ENCODE measurements around the gene SPSB4.

SPSB4 gene

DNA sequence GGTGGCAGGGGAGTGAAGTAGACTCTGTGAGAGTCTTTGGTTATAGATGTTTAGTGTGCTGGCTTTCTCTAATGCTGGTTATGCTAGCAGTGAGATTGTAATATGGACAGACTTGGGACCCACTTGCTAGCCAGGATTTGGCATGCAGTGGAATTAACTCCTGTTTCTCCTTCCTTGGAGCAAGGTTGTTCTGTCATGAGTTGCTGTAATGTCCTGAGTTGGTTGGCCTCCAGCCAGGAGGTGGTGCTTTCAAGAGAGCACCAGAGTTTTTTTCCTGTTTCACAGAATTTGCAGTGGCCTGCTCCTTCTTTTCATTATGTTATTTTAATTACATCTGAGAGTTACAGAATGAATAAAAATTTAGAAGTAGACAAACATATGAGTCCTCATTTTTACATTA, 92.4 kb downstream of the SPSB4 start:
- H3K4me3 ChIP-seq (ENCODE audit: low read depth, low read length): no peak overlapping the region
- no peaks in the 10 kb centered on the region for H3K9me3 ChIP-seq (ENCODE audit: control insufficient read depth, insufficient read depth, low read depth, low read length)
- CTCF ChIA-PET: no interaction called here
- POLR2A ChIA-PET: no interaction called here
- H3K27ac ChIP-seq (ENCODE audit: extremely low read depth, low read depth, low read length): no peak overlapping the region
- H3K36me3 ChIP-seq (ENCODE audit: control insufficient read depth in 2 of 2, insufficient read depth in 1 of 2, low read length in 2 of 2): no peaks in the 10 kb centered on the region
- no peaks in the 10 kb centered on the region for H3K4me1 ChIP-seq (ENCODE audit: control insufficient read depth, insufficient read depth, low read length)
- TF ChIP-seq, protein P1, sequence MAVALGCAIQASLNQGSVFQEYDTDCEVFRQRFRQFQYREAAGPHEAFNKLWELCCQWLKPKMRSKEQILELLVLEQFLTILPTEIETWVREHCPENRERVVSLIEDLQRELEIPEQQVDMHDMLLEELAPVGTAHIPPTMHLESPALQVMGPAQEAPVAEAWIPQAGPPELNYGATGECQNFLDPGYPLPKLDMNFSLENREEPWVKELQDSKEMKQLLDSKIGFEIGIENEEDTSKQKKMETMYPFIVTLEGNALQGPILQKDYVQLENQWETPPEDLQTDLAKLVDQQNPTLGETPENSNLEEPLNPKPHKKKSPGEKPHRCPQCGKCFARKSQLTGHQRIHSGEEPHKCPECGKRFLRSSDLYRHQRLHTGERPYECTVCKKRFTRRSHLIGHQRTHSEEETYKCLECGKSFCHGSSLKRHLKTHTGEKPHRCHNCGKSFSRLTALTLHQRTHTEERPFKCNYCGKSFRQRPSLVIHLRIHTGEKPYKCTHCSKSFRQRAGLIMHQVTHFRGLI (tag by site-specific recombination; IDR thresholded peaks at IDR 0.05): no peak
- TF ChIP-seq ZFHX2 (tag by site-specific recombination; conservative IDR thresholded peaks at IDR 0.05): no peak
- TF ChIP-seq ZNF202 (tag by site-specific recombination; IDR thresholded peaks at IDR 0.05; ENCODE audit: borderline replicate concordance): no peak
- no peak for TF ChIP-seq ZNF24 (tag by site-specific recombination; IDR thresholded peaks at IDR 0.05)
- TF ChIP-seq GLIS1 (tag by site-specific recombination; IDR thresholded peaks at IDR 0.05): no peak
- TF ChIP-seq ZNF791 (tag by site-specific recombination; IDR thresholded peaks at IDR 0.05): no peak
- TF ChIP-seq, protein P2, sequence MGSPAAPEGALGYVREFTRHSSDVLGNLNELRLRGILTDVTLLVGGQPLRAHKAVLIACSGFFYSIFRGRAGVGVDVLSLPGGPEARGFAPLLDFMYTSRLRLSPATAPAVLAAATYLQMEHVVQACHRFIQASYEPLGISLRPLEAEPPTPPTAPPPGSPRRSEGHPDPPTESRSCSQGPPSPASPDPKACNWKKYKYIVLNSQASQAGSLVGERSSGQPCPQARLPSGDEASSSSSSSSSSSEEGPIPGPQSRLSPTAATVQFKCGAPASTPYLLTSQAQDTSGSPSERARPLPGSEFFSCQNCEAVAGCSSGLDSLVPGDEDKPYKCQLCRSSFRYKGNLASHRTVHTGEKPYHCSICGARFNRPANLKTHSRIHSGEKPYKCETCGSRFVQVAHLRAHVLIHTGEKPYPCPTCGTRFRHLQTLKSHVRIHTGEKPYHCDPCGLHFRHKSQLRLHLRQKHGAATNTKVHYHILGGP (tag by site-specific recombination; IDR thresholded peaks at IDR 0.05): no peak
- TF ChIP-seq, protein P3, sequence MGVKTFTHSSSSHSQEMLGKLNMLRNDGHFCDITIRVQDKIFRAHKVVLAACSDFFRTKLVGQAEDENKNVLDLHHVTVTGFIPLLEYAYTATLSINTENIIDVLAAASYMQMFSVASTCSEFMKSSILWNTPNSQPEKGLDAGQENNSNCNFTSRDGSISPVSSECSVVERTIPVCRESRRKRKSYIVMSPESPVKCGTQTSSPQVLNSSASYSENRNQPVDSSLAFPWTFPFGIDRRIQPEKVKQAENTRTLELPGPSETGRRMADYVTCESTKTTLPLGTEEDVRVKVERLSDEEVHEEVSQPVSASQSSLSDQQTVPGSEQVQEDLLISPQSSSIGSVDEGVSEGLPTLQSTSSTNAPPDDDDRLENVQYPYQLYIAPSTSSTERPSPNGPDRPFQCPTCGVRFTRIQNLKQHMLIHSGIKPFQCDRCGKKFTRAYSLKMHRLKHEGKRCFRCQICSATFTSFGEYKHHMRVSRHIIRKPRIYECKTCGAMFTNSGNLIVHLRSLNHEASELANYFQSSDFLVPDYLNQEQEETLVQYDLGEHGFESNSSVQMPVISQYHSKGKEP (tag by site-specific recombination; IDR thresholded peaks at IDR 0.05): no peak
- TF ChIP-seq, protein P4, sequence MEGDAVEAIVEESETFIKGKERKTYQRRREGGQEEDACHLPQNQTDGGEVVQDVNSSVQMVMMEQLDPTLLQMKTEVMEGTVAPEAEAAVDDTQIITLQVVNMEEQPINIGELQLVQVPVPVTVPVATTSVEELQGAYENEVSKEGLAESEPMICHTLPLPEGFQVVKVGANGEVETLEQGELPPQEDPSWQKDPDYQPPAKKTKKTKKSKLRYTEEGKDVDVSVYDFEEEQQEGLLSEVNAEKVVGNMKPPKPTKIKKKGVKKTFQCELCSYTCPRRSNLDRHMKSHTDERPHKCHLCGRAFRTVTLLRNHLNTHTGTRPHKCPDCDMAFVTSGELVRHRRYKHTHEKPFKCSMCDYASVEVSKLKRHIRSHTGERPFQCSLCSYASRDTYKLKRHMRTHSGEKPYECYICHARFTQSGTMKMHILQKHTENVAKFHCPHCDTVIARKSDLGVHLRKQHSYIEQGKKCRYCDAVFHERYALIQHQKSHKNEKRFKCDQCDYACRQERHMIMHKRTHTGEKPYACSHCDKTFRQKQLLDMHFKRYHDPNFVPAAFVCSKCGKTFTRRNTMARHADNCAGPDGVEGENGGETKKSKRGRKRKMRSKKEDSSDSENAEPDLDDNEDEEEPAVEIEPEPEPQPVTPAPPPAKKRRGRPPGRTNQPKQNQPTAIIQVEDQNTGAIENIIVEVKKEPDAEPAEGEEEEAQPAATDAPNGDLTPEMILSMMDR (tag by site-specific recombination; IDR thresholded peaks at IDR 0.05): no peak
- no peak for TF ChIP-seq ZNF677 (tag by site-specific recombination; IDR thresholded peaks at IDR 0.05)
- TF ChIP-seq ZNF473 (tag by site-specific recombination; IDR thresholded peaks at IDR 0.05): no peak
- no peak for TF ChIP-seq ZNF223 (tag by site-specific recombination; IDR thresholded peaks at IDR 0.05)
- no peak for TF ChIP-seq KLF16 (tag by site-specific recombination; IDR thresholded peaks at IDR 0.05)
- no peak for TF ChIP-seq ZNF138 (tag by site-specific recombination; IDR thresholded peaks at IDR 0.05; ENCODE audit: borderline replicate concordance)
- TF ChIP-seq, protein P5, sequence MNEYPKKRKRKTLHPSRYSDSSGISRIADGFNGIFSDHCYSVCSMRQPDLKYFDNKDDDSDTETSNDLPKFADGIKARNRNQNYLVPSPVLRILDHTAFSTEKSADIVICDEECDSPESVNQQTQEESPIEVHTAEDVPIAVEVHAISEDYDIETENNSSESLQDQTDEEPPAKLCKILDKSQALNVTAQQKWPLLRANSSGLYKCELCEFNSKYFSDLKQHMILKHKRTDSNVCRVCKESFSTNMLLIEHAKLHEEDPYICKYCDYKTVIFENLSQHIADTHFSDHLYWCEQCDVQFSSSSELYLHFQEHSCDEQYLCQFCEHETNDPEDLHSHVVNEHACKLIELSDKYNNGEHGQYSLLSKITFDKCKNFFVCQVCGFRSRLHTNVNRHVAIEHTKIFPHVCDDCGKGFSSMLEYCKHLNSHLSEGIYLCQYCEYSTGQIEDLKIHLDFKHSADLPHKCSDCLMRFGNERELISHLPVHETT (tag by site-specific recombination; IDR thresholded peaks at IDR 0.05): no peak
- no peak for TF ChIP-seq GLI2 (tag by site-specific recombination; IDR thresholded peaks at IDR 0.05; ENCODE audit: borderline replicate concordance, low read depth)
- no peak for TF ChIP-seq ZNF155 (tag by site-specific recombination; IDR thresholded peaks at IDR 0.05)
- no peak for TF ChIP-seq ZNF292 (tag by site-specific recombination; IDR thresholded peaks at IDR 0.05; ENCODE audit: borderline replicate concordance, low read depth)
- no peak for TF ChIP-seq ZNF530 (tag by site-specific recombination; IDR thresholded peaks at IDR 0.05; ENCODE audit: low read depth)
- no peak for TF ChIP-seq ZBTB1 (tag by site-specific recombination; IDR thresholded peaks at IDR 0.05)
